Activated CD4-positive, alpha-beta T cell treated with anti-CD3 and anti-CD28 coated beads for 1 hour (primary cell): ENCODE results near the gene AUTS2.

Experiments used
- DNase-seq: peaks from one replicate; pipeline ENCODE4 v3.0.0-alpha.2; 2020

Gene AUTS2

GRCh38 chr7:69598081-69598486 is at the start of gene AUTS2:
Gene AUTS2 (plus strand): TSS chr7:69598475. CDS start chr7:69599654, 1,179 bp downstream.
- no peak for DNase-seq

GRCh38 chr7:69550991-69551390 is 47.3 kb upstream of the AUTS2 start:
- no peak for DNase-seq

DNA sequence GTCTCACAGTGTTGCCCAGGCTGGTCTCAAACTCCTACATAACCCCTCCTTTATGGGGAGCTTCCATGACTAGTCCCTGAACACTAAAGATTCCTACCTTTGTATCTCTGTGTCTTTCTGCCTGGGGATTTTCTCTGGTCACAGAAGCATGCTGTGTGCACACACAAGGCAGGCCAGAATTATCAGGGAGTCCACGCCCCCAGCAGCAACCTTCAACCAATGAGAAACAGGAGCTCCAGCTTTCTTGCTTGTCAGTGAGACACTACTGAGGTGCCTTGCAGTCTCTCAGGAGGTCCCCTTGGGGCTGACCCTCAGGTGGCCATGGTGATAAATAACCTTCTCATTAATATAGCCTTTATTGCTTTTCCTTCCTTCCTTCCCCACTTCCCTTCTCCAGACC is 45.1 kb upstream of the AUTS2 start:
- no peak for DNase-seq

- DNase-seq = no peak
Observed at GRCh38 chr7:69561266-69561960, 36.9 kb upstream of the AUTS2 start.

GRCh38 chr7:69564454-69565417 is 33.5 kb upstream of the AUTS2 start:
- no peak for DNase-seq

GRCh38 chr7:69567800-69568199 is 30.5 kb upstream of the AUTS2 start:
- no peak for DNase-seq

- DNase-seq = no peak
Observed at GRCh38 chr7:69568266-69568665, 30.0 kb upstream of the AUTS2 start.

DNA sequence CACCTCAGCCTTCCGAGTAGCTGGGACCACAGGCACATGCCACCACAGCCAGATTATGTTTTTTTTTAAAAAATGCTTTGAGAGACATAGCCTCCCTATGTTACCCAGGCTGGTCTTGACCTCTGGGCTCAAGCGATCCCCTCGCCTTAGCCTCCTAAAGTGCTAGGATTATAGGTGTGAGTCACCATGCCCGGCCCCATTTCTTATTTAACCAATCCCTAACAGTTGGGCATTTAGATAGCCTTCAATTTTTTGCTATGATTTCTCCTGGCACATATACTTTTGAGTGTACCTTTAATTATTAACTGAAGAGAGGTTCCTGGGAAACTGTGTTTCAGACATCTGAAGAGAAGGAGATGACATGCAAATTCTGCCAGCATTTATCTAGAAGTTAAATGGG is 22.6 kb upstream of the AUTS2 start:
- DNase-seq = no peak

DNA sequence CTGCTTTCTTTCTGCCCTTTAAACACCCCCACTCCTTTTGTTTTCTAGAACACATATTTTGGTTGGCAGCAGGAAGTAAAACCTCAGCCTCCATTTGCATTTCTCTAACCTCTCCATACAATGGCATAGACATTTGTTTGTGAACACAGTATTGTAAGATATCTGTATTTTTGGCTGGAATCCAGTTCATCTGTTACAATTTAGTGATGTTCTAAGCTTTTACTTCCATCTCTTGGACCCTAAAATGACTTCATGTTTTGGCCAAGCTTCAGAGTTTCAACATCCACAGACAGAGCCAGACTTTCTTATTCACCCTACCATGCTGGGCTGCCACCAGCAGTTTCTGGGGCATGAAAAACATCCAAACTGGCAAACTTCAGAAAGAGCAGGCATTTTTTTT is 21.1 kb upstream of the AUTS2 start:
- DNase-seq = no peak

DNA sequence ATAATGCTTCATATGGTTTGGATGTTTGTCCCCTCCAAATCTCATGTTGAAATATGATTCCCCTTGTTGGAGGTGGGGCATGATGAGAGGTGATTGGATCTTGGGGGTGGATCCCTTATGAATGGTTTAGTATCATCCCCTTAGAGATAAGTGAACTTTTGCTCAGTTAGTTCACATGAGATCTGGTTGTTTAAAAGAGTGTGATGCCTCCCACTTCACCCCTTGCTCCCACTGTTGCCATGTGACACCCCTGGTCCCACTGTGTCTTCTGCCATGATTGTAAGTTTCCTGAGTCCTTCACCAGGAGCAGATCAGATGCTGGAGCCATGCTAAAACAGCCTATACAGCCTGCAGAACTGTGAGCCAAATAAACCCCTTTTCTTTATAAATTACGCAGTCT is 13.1 kb upstream of the AUTS2 start:
- DNase-seq = no peak

- DNase-seq = no peak
Observed at GRCh38 chr7:69586321-69586720, 12.0 kb upstream of the AUTS2 start.

- DNase-seq = no peak
Observed at GRCh38 chr7:69588773-69589172, 9.5 kb upstream of the AUTS2 start.

GRCh38 chr7:69591805-69592204 is 6.5 kb upstream of the AUTS2 start:
- DNase-seq = no peak

DNA sequence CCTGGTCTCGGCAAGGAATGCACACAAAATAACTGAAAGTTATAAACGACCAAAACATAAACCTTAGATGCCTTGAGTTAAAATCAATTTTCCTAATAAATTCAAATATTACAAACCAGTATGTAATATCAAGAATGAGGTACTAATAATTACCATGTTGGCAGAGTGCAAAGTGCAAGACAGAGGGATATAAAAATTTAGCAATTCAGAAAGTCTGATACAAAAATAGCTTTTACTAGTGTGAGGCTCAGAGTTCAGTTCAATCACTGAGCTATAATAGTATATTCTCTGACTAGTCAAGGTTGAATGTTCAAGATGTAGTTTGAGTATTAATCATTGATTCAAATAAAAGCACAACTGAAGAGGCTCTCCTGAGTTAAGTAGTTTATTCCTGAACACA is 4.8 kb upstream of the AUTS2 start:
- no peak for DNase-seq

GRCh38 chr7:69595415-69595814 is 2.9 kb upstream of the AUTS2 start:
- DNase-seq = no peak

GRCh38 chr7:69596056-69596455 is 2.2 kb upstream of the AUTS2 start:
- no peak for DNase-seq

GRCh38 chr7:69596723-69597277 is 1.5 kb upstream of the AUTS2 start:
- no peak for DNase-seq

- DNase-seq = no peak
Observed at GRCh38 chr7:69597278-69598076, 798 bp upstream of the AUTS2 start.

DNA sequence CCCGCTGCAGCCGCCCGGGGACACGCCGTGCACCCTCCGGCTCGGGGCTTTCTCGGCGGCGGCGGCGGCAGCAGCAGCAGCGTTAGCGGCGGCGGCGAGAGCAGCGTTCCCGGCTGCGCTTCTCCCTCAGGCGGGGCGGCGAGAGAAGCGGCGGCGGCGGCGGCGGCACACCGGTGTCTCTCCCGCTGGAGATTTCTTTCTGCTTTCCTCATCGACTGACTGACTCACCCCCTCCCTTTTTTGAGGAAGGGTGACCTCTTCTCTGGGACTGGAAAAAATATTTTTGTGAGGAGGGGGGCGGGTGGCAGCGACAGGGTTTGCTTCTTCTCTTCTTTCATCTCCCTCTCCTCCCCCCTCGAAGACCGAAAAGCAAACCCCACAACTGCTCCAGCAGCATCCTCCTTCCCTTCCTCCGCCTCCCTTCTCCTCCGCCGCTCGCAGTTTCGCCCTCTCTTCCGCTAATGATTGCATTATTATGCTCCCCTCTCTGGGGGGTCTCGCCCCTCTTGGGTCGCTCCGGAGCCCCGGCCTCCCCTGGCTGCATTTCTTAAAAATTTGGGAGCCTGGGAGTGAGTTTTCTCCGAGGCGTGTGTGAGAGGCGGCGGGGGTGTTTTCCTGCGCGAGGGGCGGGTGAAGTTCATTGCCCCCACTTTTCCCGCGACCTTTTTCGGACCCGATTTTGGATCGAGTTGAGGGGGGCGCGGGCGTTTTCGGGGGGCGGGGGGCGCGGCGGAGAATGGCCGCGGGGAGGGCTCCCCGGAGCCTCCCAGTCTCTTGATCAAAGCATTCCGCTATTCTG is 411 bp downstream of the AUTS2 start:
- no peak for DNase-seq

GRCh38 chr7:69599286-69599954 is 1.1 kb downstream of the AUTS2 start:
- DNase-seq = no peak

GRCh38 chr7:69599955-69600709 is 1.9 kb downstream of the AUTS2 start:
- no peak for DNase-seq
